Frontal cortex (tissue), 4 donors: ENCODE data around the gene SMIM10L2A. TPM values are rescaled to one million over a fixed set of nuclear protein-coding genes. Genes with fewer than 3 reads are reported as not detected.
"Not testable (repeated sequence)": the region's sequence is repeated elsewhere in the genome, so short reads cannot be mapped to it uniquely, and the experiment has no call there.

Experiments used
- DNase-seq, 2 donors: peaks; one replicate each; pipeline ENCODE4 v3.0.0; 2012; ENCODE audit warnings: low spot score in 2 of 2
- FAIRE-seq: peaks from 2 replicates; lab custom pipeline; 2012; peaks lifted over from hg19 to GRCh38; lab: Jason Lieb, UNC
- small RNA-seq: library from RNA; depleted of rRNA; stranded (forward); fragments of <200 nt; gene quantifications from one replicate; pipeline ENCODE3, GENCODE V24; 2014
- total RNA-seq: library from RNA; depleted of rRNA; stranded (reverse); fragments of >200 nt; gene quantifications from one replicate; pipeline ENCODE4 v1.2.3, GENCODE V29; 2014
- donor health status: control.
- donor health status: control.
- donor health status: control.

The SMIM10L2A gene
- total RNA-seq, 1 donor from 2014 or later: 9.0 TPM

GRCh38 chrX:135437867-135438733 is 16.4 kb downstream of the SMIM10L2A start:
- DNase-seq: no peak

GRCh38 chrX:135438734-135439043 is 16.9 kb downstream of the SMIM10L2A start:
- FAIRE-seq: no peak
- no peak for DNase-seq

More at GRCh38 chrX:135437867-135438733, 16.4 kb downstream of the SMIM10L2A start:
- no peak for FAIRE-seq

GRCh38 chrX:135449637-135450550 is 28.1 kb downstream of the SMIM10L2A start:
- DNase-seq: no peak
- no peak for FAIRE-seq

GRCh38 chrX:135453381-135453780 is 31.6 kb downstream of the SMIM10L2A start:
- DNase-seq (no peak), FAIRE-seq (no peak)

GRCh38 chrX:135454816-135455215 is 33.1 kb downstream of the SMIM10L2A start:
- FAIRE-seq: no peak
- no peak for DNase-seq

- not testable (repeated sequence) for FAIRE-seq, DNase-seq
Observed at GRCh38 chrX:135461756-135462155, 40.0 kb downstream of the SMIM10L2A start.

GRCh38 chrX:135463937-135464336 is 42.2 kb downstream of the SMIM10L2A start:
- no peak for DNase-seq
- FAIRE-seq: no peak

GRCh38 chrX:135476378-135476777 is 54.6 kb downstream of the SMIM10L2A start:
- DNase-seq (no peak), FAIRE-seq (no peak)

- peak; percentile 1 to 2 for DNase-seq
- no peak for FAIRE-seq
Observed at GRCh38 chrX:135477576-135477975, 55.8 kb downstream of the SMIM10L2A start.

Small RNA genes lying within 50 kb of the gene (small RNA-seq; reads per million reads assigned to genes)
- gene RNA5SP515: not detected

Other genes starting within 250 kb of the SMIM10L2A start
- gene ETDA, start 169.9 kb upstream of the SMIM10L2A start, total RNA-seq: not detected
- gene ETDC, start 112.5 kb upstream of the SMIM10L2A start, total RNA-seq: not detected
- gene ZNF75D, start 77.8 kb upstream of the SMIM10L2A start, total RNA-seq: 11.0 TPM
- gene ZNF449, start 77.1 kb upstream of the SMIM10L2A start, total RNA-seq: 13.0 TPM
- 30.6 TPM for gene INTS6L, start 98.7 kb downstream of the SMIM10L2A start, total RNA-seq